SK-N-SH (cell line): ENCODE measurements around the gene HILPDA. TPM values are rescaled to one million over a fixed set of nuclear protein-coding genes. Genes with fewer than 3 reads are reported as not detected.

ENCODE experiments used
- CTCF ChIA-PET: fragments of 300-600, 350-600 bp; formaldehyde crosslinking; extraction: SDS; loops from one replicate; lab custom pipeline; 2021; lab: Yijun Ruan, JAX
- POLR2A ChIA-PET: fragments of 350-600 bp; sonication (Branson Sonifier 250); formaldehyde crosslinking; extraction: SDS; loops from one replicate; lab custom pipeline; 2020; ENCODE audit warnings: antibody characterized with exemption, inconsistent platforms; lab: Yijun Ruan, JAX
- DNase-seq: peaks from one replicate; pipeline ENCODE4 v3.0.0; 2012
- H2AFZ ChIP-seq: fragments of 200-600 bp; sonication (generic); 2 replicates; pipeline ENCODE4 v1.8.1; 2016; ENCODE audit warnings: antibody characterized with exemption, mild to moderate bottlenecking, low read depth
- H3F3A ChIP-seq: fragments of 200-600 bp; sonication (generic); replicated peaks from 2 replicates; pipeline ENCODE3; 2016; ENCODE audit warnings: antibody characterized with exemption, mild to moderate bottlenecking; ENCODE audit not compliant: insufficient read depth
- H3K27ac ChIP-seq, 2 experiments: fragments of 200-500 bp in 1 of 2; fragments of 200-600 bp in 1 of 2; sonication (Bioruptor generic) in 1 of 2; sonication (generic), shearing (Covaris generic) in 1 of 2; 2 replicates each; pipeline versions ENCODE4 v1.5.1 to v1.6.1; 2014 to 2016; ENCODE audit warnings: low read depth in 2 of 2, inconsistent platforms in 1 of 2, low read length in 1 of 2, mild to moderate bottlenecking in 1 of 2, mixed read lengths in 1 of 2
- H3K27me3 ChIP-seq: fragments of 200-600 bp; sonication (generic), shearing (Covaris generic); 2 replicates; pipeline ENCODE4 v1.6.1; 2016; ENCODE audit warnings: mixed run types; ENCODE audit not compliant: insufficient read depth
- H3K36me3 ChIP-seq, 2 experiments: fragments of 200-500 bp in 1 of 2; fragments of 200-600 bp in 1 of 2; sonication (Bioruptor generic) in 1 of 2; sonication (generic) in 1 of 2; replicated peaks in 1 of 2; 2 replicates each; pipeline versions ENCODE3 to v1.5.1; 2014 to 2016; ENCODE audit warnings: low read length in 1 of 2, mild to moderate bottlenecking in 1 of 2; ENCODE audit not compliant: insufficient read depth in 2 of 2, control insufficient read depth in 1 of 2
- H3K4me1 ChIP-seq, 2 experiments: fragments of 200-500 bp in 1 of 2; fragments of 200-600 bp in 1 of 2; sonication (Bioruptor generic) in 1 of 2; sonication (generic), shearing (Covaris generic) in 1 of 2; 2 replicates each; pipeline versions ENCODE4 v1.5.1 to v1.6.1; 2014 to 2016; ENCODE audit warnings: low read depth in 1 of 2, low read length in 1 of 2, mixed run types in 1 of 2; ENCODE audit not compliant: insufficient read depth in 2 of 2, control insufficient read depth in 1 of 2
- H3K4me2 ChIP-seq: fragments of 200-600 bp; sonication (generic), shearing (Covaris generic); 2 replicates; pipeline ENCODE4 v1.6.1; 2017; ENCODE audit warnings: mixed run types
- H3K4me3 ChIP-seq, 2 experiments: fragments of 200-500 bp in 1 of 2; fragments of 200-600 bp in 1 of 2; sonication (Bioruptor generic) in 1 of 2; sonication (generic), shearing (Covaris generic) in 1 of 2; 2 replicates each; pipeline versions ENCODE4 v1.5.1 to v1.8.1; 2014 to 2016; ENCODE audit warnings: low read depth in 2 of 2, inconsistent platforms in 1 of 2, low read length in 1 of 2, mild to moderate bottlenecking in 1 of 2, mixed read lengths in 1 of 2, moderate library complexity in 1 of 2
- H3K79me2 ChIP-seq: fragments of 200-600 bp; sonication (generic); 2 replicates; pipeline ENCODE4 v1.8.1; 2017; ENCODE audit warnings: mild to moderate bottlenecking; ENCODE audit not compliant: insufficient read depth
- H3K9ac ChIP-seq: fragments of 200-600 bp; sonication (generic); 2 replicates; pipeline ENCODE4 v1.6.1; 2017; ENCODE audit warnings: mixed run types
- H3K9me2 ChIP-seq: fragments of 200-600 bp; sonication (generic); 2 replicates; pipeline ENCODE4 v1.6.1; 2017; ENCODE audit warnings: mixed run types
- H3K9me3 ChIP-seq: fragments of 200-600 bp; sonication (generic); 2 replicates; pipeline ENCODE4 v1.6.1; 2017; ENCODE audit warnings: mixed run types, mild to moderate bottlenecking, moderate library complexity
- H4K20me1 ChIP-seq: fragments of 200-600 bp; sonication (generic); 2 replicates; pipeline ENCODE4 v1.6.1; 2017; ENCODE audit warnings: mild to moderate bottlenecking, mixed run types; ENCODE audit not compliant: insufficient read depth
- CHD2 ChIP-seq: fragments of 150-350 bp; IDR thresholded peaks from 2 replicates; pipeline ENCODE4 v1.6.1; 2018; ENCODE audit warnings: low read length; ENCODE audit not compliant: partially characterized antibody
- EP300 ChIP-seq, 2 experiments: IDR thresholded peaks; 2 replicates each; pipeline versions ENCODE4 v1.4.0 to v1.6.1; 2012; ENCODE audit warnings: borderline replicate concordance in 1 of 2, low read depth in 1 of 2, low read length in 1 of 2
- FOSL2 ChIP-seq: IDR thresholded peaks from 2 replicates; pipeline ENCODE4 v1.4.0; 2012; ENCODE audit warnings: low read depth, mild to moderate bottlenecking, moderate library complexity, borderline replicate concordance
- GABPA ChIP-seq: IDR thresholded peaks from 2 replicates; pipeline ENCODE4 v1.4.0; 2012; ENCODE audit warnings: low read depth, mild to moderate bottlenecking
- JUND ChIP-seq: IDR thresholded peaks from 2 replicates; pipeline ENCODE4 v1.4.0; 2012
- MEF2A ChIP-seq: IDR thresholded peaks from 2 replicates; pipeline ENCODE4 v1.4.0; 2012; ENCODE audit warnings: low read depth, borderline replicate concordance
- POLR2AphosphoS5 ChIP-seq: IDR thresholded peaks from 2 replicates; pipeline ENCODE4 v1.6.1; 2012; ENCODE audit warnings: low read depth, low read length
- SMC3 ChIP-seq: IDR thresholded peaks from 2 replicates; pipeline ENCODE4 v1.6.1; 2012; ENCODE audit warnings: low read depth, low read length, improper control_type of control experiment
- TAF1 ChIP-seq: IDR thresholded peaks from 2 replicates; pipeline ENCODE4 v1.6.1; 2012; ENCODE audit warnings: low read depth, mild to moderate bottlenecking, low read length, moderate library complexity, borderline replicate concordance
- WGBS: methylation state at CpG from one replicate; pipeline ENCODE4 v1.1.6; 2017; ENCODE audit warnings: low lambda C conversion rate; 5-methylcytosine and 5-hydroxymethylcytosine counted together
- polyA plus RNA-seq, 3 experiments: library from polyadenylated mRNA; depleted of rRNA; stranded (reverse); fragments of >200 nt; gene quantifications; 2 replicates each; pipeline ENCODE4 v1.2.3, GENCODE V29; 2012
- TF ChIP-seq, protein P1 (sequence below): IDR thresholded peaks from 2 replicates; pipeline ENCODE4 v1.4.0; 2012; ENCODE audit warnings: low read depth, borderline replicate concordance
- TF ChIP-seq, protein P2 (sequence below): IDR thresholded peaks from 2 replicates; pipeline ENCODE4 v1.4.0; 2012; ENCODE audit warnings: low read depth
- TF ChIP-seq, protein P3 (sequence below): IDR thresholded peaks from 2 replicates; pipeline ENCODE4 v1.4.0; 2012; ENCODE audit warnings: low read depth, borderline replicate concordance

HILPDA gene
- polyA plus RNA-seq, 1 of the 3 experiments (the other 2 are of a cell fraction), result 24.0 TPM

DNA sequence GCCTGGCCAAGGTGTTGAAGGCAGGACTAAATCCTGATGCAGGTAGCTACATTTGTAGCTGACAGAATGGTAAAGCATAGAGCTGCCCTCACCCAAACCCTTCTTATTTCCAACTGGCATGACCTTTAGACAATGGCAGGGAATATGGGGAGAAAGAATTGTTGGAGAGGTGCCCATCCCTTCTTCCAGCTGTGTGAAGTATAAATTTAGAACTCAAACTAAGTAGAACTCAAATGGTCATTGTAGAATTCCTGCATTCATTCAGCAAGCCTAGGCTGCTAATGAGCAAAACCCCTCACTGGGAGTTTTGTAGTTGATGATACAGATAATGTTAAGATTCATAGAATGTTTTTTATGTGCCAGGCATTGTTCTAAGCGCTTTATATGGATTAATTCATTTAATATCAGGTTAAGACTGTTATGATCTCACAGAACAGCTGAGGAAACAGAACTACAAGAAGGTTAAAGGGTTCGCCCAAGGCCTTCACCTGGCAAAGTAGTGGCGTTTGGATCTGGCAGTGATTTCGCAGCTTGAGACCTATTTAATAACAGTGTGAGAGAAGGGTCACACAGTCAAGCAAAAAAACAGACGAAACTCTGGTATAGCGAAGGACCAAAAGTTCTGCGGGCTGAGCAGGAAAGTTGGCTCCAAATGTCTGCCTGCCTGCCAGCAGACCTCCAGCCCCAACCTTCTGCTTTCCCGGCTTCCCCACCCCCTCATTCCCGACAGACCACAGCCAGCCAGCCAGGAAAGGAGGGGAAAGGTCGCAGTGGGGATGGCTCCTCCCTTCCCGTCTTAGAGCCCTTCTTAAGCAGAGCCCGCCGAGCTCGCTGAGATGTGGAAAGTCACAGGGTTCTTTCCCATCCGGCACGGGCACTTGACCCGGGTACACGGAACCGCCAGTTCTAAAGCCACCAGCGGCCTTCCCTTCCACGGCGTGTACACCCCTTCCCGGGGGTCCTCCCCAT is 1.6 kb upstream of the HILPDA start:
- peak overlapping the region; percentile 53; the same call in 1 of the 2 replicates for H2AFZ ChIP-seq
- H3K36me3 ChIP-seq, result peaks cover 9 to 11% of the 10 kb centered on the region in 2 experiments
- peaks cover 25 to 33% of the 10 kb centered on the region in 2 experiments; a peak in 3 of 4 replicates for H3K4me1 ChIP-seq
- CTCF ChIA-PET, result interaction anchor here (0.7 to 8.9 kb wide), 13 partner anchors 9 to 710 kb away, joined by 3 to 187 read pairs (median 6); partner anchors contain the start of genes METTL2B and RBM28
- no peaks in the 10 kb centered on the region for H3K27me3 ChIP-seq
- H3K9me3 ChIP-seq, result no peaks in the 10 kb centered on the region
- no peak overlapping the region for H3K4me2 ChIP-seq
- POLR2A ChIA-PET, result interaction anchor here (1.0 to 2.2 kb wide), 4 partner anchors 10 to 94 kb away, joined by 3 to 9 read pairs (median 5); no protein-coding TSS in a partner anchor
- no peaks in the 10 kb centered on the region for H3K9me2 ChIP-seq
- peak overlapping the region in 1 of 2 experiments; percentile 91; a peak in 2 of 4 replicates for H3K27ac ChIP-seq
- TF ChIP-seq, protein P1, sequence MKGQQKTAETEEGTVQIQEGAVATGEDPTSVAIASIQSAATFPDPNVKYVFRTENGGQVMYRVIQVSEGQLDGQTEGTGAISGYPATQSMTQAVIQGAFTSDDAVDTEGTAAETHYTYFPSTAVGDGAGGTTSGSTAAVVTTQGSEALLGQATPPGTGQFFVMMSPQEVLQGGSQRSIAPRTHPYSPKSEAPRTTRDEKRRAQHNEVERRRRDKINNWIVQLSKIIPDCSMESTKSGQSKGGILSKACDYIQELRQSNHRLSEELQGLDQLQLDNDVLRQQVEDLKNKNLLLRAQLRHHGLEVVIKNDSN, result no peak
- TF ChIP-seq, protein P2, sequence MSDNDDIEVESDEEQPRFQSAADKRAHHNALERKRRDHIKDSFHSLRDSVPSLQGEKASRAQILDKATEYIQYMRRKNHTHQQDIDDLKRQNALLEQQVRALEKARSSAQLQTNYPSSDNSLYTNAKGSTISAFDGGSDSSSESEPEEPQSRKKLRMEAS, result no peak
- TF ChIP-seq FOSL2 (no peak), MEF2A (no peak), CHD2 (peak; percentile 83), TAF1 (no peak), POLR2AphosphoS5 (no peak), SMC3 (peak; percentile 3; the same call in 1 of the 2 replicates), EP300 (IDR thresholded peaks at IDR 0.05; ENCODE audit: borderline replicate concordance in 1 of 2, low read depth in 1 of 2, low read length in 1 of 2) (peak in 1 of 2 experiments; percentile 66; a peak in 1 of 4 replicates), GABPA (no peak), JUND (no peak)
- TF ChIP-seq, protein P3, sequence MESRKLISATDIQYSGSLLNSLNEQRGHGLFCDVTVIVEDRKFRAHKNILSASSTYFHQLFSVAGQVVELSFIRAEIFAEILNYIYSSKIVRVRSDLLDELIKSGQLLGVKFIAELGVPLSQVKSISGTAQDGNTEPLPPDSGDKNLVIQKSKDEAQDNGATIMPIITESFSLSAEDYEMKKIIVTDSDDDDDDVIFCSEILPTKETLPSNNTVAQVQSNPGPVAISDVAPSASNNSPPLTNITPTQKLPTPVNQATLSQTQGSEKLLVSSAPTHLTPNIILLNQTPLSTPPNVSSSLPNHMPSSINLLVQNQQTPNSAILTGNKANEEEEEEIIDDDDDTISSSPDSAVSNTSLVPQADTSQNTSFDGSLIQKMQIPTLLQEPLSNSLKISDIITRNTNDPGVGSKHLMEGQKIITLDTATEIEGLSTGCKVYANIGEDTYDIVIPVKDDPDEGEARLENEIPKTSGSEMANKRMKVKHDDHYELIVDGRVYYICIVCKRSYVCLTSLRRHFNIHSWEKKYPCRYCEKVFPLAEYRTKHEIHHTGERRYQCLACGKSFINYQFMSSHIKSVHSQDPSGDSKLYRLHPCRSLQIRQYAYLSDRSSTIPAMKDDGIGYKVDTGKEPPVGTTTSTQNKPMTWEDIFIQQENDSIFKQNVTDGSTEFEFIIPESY, result no peak
- H4K20me1 ChIP-seq, result peaks cover 8% of the 10 kb centered on the region; the same call in 1 of the 2 replicates
- no peak overlapping the region for H3K9ac ChIP-seq
- no peak overlapping the region for H3K4me3 ChIP-seq
- peaks cover 18% of the 10 kb centered on the region for H3F3A ChIP-seq
- WGBS, result 74% methylated on average over 23 of the region's 23 CpGs
- DNase-seq, result peak; percentile 75
- peaks cover 34% of the 10 kb centered on the region for H3K79me2 ChIP-seq
